Effector memory CD8-positive, alpha-beta T cell (primary cell): ENCODE measurements around the gene DUSP10.
A peak's percentile ranks its signal among the peaks of the same experiment; 100 is the strongest.

Source experiments
- ATAC-seq: fragments of 150-1000 bp; cut with Tn5 transposase; replicated peaks from 2 replicates; pipeline ENCODE4 v1.10.0; 2021; ENCODE audit warnings: mild to moderate bottlenecking, moderate library complexity
- DNase-seq, 3 experiments: peaks; one replicate each; pipeline ENCODE4 v3.0.0; 2021
- H3K27ac Mint-ChIP-seq, 2 donors: one replicate each; pipeline ENCODE4 v1.8.0; 2022; ENCODE audit warnings: mild to moderate bottlenecking in 2 of 2, mixed read lengths in 2 of 2, moderate library complexity in 2 of 2
- H3K27me3 Mint-ChIP-seq, 2 donors: one replicate each; pipeline ENCODE4 v1.8.0; 2022; ENCODE audit warnings: mixed read lengths in 2 of 2
- H3K36me3 Mint-ChIP-seq: one replicate; pipeline ENCODE4 v1.8.0; 2022; ENCODE audit warnings: mild to moderate bottlenecking, moderate library complexity, mixed read lengths; ENCODE audit not compliant: insufficient read depth
- H3K4me1 Mint-ChIP-seq, 2 donors: one replicate each; pipeline ENCODE4 v1.8.0; 2022; ENCODE audit warnings: low read depth in 2 of 2, mixed read lengths in 2 of 2
- H3K4me3 Mint-ChIP-seq, 2 donors: one replicate each; pipeline ENCODE4 v1.8.0; 2022; ENCODE audit warnings: mild to moderate bottlenecking in 2 of 2, mixed read lengths in 2 of 2, moderate library complexity in 2 of 2
- H3K9me3 Mint-ChIP-seq, 2 donors: one replicate each; pipeline ENCODE4 v1.8.0; 2022; ENCODE audit warnings: mixed read lengths in 2 of 2

The DUSP10 gene

DNA sequence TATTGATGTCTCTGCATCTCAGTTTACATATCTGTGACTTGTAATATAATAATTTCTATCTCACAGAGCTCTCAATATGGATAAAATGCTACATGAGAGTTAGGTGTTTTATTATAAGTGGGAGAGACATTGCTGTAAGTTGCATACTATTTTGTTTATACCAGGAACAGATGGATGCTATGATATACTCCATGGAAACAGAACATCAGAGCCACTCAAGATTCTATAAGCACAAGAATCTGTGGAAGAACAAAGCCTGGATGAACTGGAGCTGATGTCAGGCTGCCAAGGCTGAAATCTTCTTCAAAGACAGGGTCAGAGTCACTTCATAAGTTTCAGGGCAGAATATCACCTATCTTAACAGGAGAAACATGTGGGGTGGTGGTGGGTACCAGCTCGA lies 30.2 kb downstream of the DUSP10 start:
- H3K27ac Mint-ChIP-seq: peak overlapping the region; percentile 95 to 97
- peaks cover 69% of the 10 kb centered on the region for H3K36me3 Mint-ChIP-seq
- DNase-seq (no peak), ATAC-seq (no peak)
- H3K27me3 Mint-ChIP-seq: no peaks in the 10 kb centered on the region
- H3K9me3 Mint-ChIP-seq: no peaks in the 10 kb centered on the region
- peaks cover 64 to 75% of the 10 kb centered on the region in 2 donors for H3K4me1 Mint-ChIP-seq
- H3K4me3 Mint-ChIP-seq: peak overlapping the region; percentile 37 to 74

DNA sequence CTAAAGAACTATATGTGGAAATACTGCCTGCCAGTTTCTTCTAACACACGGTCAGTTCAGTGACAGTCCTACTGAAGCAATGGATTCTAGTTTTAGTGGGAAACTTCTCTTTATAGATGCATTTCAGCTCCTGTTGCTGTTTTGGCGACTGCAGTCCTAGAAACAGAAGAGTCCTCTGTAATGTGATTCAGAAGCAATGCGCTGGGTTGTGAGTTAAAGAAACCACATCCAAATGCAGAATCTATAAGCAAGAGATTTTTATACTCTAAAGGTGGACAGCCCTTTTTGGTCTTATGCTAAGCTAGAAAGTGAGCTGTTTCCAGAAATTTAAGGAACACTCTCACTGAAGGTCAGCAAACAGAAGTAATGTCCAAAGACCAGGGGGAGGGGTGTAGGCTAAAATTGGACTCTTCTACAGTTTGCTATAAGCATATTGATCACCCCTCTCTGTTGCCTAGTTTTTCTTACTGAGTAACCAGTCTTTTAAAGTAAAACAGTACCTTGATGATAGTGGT lies 30.8 kb downstream of the DUSP10 start:
- peak overlapping the region in 1 of 2 donors; percentile 37 for H3K4me3 Mint-ChIP-seq
- H3K27ac Mint-ChIP-seq: peak overlapping the region; percentile 95 to 97
- H3K9me3 Mint-ChIP-seq: no peaks in the 10 kb centered on the region
- DNase-seq: no peak
- H3K36me3 Mint-ChIP-seq: peaks cover 67% of the 10 kb centered on the region
- H3K27me3 Mint-ChIP-seq: no peaks in the 10 kb centered on the region
- H3K4me1 Mint-ChIP-seq: peaks cover 61 to 71% of the 10 kb centered on the region in 2 donors
- ATAC-seq: no peak

DNA sequence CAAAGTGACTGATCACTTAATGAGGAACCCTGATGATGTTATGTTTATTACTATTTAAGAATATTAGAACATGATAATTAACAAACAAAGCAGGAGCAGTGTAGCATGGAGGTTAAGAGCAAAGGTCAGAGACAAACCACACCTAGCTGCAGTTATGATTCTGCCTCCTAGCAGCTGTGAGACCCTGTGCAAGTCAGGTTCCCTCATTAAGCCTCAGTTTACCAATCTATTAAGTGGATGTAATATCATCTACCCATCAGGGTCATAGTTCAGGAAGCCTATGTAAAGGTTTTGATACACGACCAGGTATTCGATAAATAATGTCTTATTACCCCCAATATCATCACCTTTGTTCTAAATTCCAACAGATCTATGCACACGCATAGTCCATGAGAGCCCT lies 32.0 kb downstream of the DUSP10 start:
- DNase-seq: no peak
- peaks cover 74% of the 10 kb centered on the region for H3K36me3 Mint-ChIP-seq
- H3K27me3 Mint-ChIP-seq: no peaks in the 10 kb centered on the region
- peaks cover 56 to 63% of the 10 kb centered on the region in 2 donors for H3K4me1 Mint-ChIP-seq
- no peak for ATAC-seq
- peak overlapping the region; percentile 95 to 97 for H3K27ac Mint-ChIP-seq
- H3K9me3 Mint-ChIP-seq: no peaks in the 10 kb centered on the region
- H3K4me3 Mint-ChIP-seq: no peak overlapping the region

GRCh38 chr1:221708987-221709386 lies 32.9 kb downstream of the DUSP10 start:
- H3K4me1 Mint-ChIP-seq: peaks cover 47 to 55% of the 10 kb centered on the region in 2 donors
- H3K4me3 Mint-ChIP-seq: peak overlapping the region; percentile 14 to 49
- H3K27me3 Mint-ChIP-seq: no peaks in the 10 kb centered on the region
- ATAC-seq (peak; percentile 57), DNase-seq (peak; percentile 47 to 66 (median 62))
- no peaks in the 10 kb centered on the region for H3K9me3 Mint-ChIP-seq
- peak overlapping the region; percentile 95 to 97 for H3K27ac Mint-ChIP-seq
- H3K36me3 Mint-ChIP-seq: peaks cover 74% of the 10 kb centered on the region

GRCh38 chr1:221708076-221708571 lies 33.8 kb downstream of the DUSP10 start:
- ATAC-seq: peak; percentile 61
- H3K9me3 Mint-ChIP-seq: no peaks in the 10 kb centered on the region
- H3K27me3 Mint-ChIP-seq: no peaks in the 10 kb centered on the region
- peak; percentile 38 to 60 (median 59) for DNase-seq
- H3K36me3 Mint-ChIP-seq: peaks cover 67% of the 10 kb centered on the region
- peak overlapping the region; percentile 14 to 49 for H3K4me3 Mint-ChIP-seq
- peaks cover 45 to 51% of the 10 kb centered on the region in 2 donors for H3K4me1 Mint-ChIP-seq
- H3K27ac Mint-ChIP-seq: peak overlapping the region; percentile 95 to 97

GRCh38 chr1:221706876-221707582 lies 34.9 kb downstream of the DUSP10 start:
- no peak overlapping the region for H3K27ac Mint-ChIP-seq
- ATAC-seq (no peak), DNase-seq (no peak)
- no peak overlapping the region for H3K4me3 Mint-ChIP-seq
- H3K27me3 Mint-ChIP-seq: no peaks in the 10 kb centered on the region
- peaks cover 36 to 41% of the 10 kb centered on the region in 2 donors for H3K4me1 Mint-ChIP-seq
- H3K36me3 Mint-ChIP-seq: peaks cover 66% of the 10 kb centered on the region
- no peaks in the 10 kb centered on the region for H3K9me3 Mint-ChIP-seq

DNA sequence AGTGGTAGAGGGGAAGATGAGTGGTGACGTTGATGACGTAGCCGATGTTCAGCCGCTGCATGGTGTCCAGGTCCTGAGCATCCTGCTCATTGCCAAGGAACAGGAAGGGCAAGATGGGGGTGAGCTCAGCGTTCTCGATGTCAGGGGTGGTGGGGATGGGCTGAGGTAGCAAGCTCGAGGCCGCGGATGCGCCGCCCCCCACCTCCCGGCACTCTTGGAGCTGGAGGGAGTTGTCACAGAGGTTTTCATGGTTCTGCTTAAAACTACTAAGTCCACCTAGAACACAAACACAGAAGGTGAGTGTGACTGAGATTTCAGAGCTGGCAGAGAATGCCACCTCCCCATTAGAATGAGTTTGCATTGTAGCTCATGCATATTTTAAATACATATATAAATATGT lies 35.7 kb downstream of the DUSP10 start:
- H3K4me1 Mint-ChIP-seq: peaks cover 29 to 33% of the 10 kb centered on the region in 2 donors
- no peak for DNase-seq
- H3K27me3 Mint-ChIP-seq: no peaks in the 10 kb centered on the region
- no peak overlapping the region for H3K4me3 Mint-ChIP-seq
- peaks cover 69% of the 10 kb centered on the region for H3K36me3 Mint-ChIP-seq
- ATAC-seq: no peak
- H3K27ac Mint-ChIP-seq: peak overlapping the region; percentile 16 to 71
- H3K9me3 Mint-ChIP-seq: no peaks in the 10 kb centered on the region

GRCh38 chr1:221704306-221704705 lies 37.6 kb downstream of the DUSP10 start:
- no peak overlapping the region for H3K4me3 Mint-ChIP-seq
- H3K9me3 Mint-ChIP-seq: no peaks in the 10 kb centered on the region
- DNase-seq (no peak), ATAC-seq (no peak)
- H3K4me1 Mint-ChIP-seq: peaks cover 23 to 26% of the 10 kb centered on the region in 2 donors
- no peaks in the 10 kb centered on the region for H3K27me3 Mint-ChIP-seq
- H3K27ac Mint-ChIP-seq: no peak overlapping the region
- peaks cover 65% of the 10 kb centered on the region for H3K36me3 Mint-ChIP-seq

DNA sequence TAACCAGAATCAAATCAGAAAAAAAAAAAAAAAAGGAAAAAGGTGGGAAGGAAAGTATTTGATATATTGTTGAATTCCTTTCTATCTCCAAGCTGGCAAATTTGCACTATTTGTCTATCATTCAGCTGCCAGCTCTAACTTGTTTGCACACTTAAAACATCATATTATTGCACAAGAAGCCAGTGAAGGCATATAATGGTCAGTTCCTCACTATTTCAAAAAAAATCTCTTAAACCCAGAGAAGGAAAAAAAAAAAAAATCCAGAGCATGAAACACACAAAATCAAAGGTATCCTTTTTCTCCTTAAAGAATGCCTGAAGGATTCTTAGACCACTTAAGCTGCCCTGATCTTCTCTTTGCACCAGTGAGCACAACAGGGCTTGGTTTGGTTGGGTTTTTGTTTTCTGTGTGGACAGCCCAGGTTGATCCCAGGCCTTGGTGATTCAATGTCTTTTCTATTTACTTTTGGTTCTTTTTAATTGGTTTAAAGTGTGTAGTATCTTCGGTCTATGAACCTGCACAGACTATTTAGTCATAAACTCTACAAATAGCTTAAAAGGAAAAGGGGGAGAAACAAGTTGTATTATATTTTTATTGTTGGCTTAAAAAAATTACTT lies 40.2 kb downstream of the DUSP10 start:
- DNase-seq (no peak), ATAC-seq (no peak)
- Mint-ChIP-seq H3K9me3 (no peaks in the 10 kb centered on the region), H3K4me1 (peaks cover 16 to 18% of the 10 kb centered on the region in 2 donors), H3K36me3 (peaks cover 48% of the 10 kb centered on the region), H3K4me3 (no peak overlapping the region), H3K27ac (no peak overlapping the region), H3K27me3 (no peaks in the 10 kb centered on the region)

- ATAC-seq (no peak), DNase-seq (no peak)
- H3K36me3 Mint-ChIP-seq: peaks cover 45% of the 10 kb centered on the region
- H3K4me3 Mint-ChIP-seq: no peak overlapping the region
- peaks cover 15 to 16% of the 10 kb centered on the region in 2 donors for H3K4me1 Mint-ChIP-seq
- H3K27ac Mint-ChIP-seq: no peak overlapping the region
- no peaks in the 10 kb centered on the region for H3K27me3 Mint-ChIP-seq
- H3K9me3 Mint-ChIP-seq: no peaks in the 10 kb centered on the region
Measured at GRCh38 chr1:221700948-221701347, 40.9 kb downstream of the DUSP10 start.

DNA sequence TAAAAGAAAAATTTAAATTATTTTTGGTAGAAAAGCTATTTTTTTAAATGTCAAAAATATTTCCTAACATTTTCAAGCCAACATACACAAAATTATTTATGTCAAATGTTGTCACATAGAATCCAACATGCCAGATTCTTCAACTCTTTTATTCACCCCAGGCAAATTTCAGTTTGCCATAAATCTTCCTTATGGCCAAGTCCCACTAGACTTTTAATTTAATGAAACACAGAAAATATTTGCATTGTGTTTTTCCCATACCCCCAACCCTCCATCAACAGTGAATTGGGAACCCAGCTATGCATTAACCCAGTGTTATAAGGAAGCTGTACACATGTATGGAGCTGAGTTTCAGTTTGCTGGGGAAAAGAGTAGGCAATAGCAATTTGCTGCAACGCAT lies 41.4 kb downstream of the DUSP10 start:
- no peak overlapping the region for H3K4me3 Mint-ChIP-seq
- peaks cover 11 to 12% of the 10 kb centered on the region in 2 donors for H3K4me1 Mint-ChIP-seq
- DNase-seq (no peak), ATAC-seq (no peak)
- H3K27ac Mint-ChIP-seq: no peak overlapping the region
- H3K27me3 Mint-ChIP-seq: no peaks in the 10 kb centered on the region
- H3K36me3 Mint-ChIP-seq: peaks cover 41% of the 10 kb centered on the region
- H3K9me3 Mint-ChIP-seq: no peaks in the 10 kb centered on the region

GRCh38 chr1:221699978-221700519 lies 41.8 kb downstream of the DUSP10 start:
- DNase-seq (no peak), ATAC-seq (no peak)
- peaks cover 36% of the 10 kb centered on the region for H3K36me3 Mint-ChIP-seq
- no peaks in the 10 kb centered on the region for H3K9me3 Mint-ChIP-seq
- H3K4me3 Mint-ChIP-seq: peak overlapping the region in 1 of 2 donors; percentile 29
- H3K4me1 Mint-ChIP-seq: peaks cover 11% of the 10 kb centered on the region in 2 donors
- peak overlapping the region in 1 of 2 donors; percentile 80 for H3K27ac Mint-ChIP-seq
- no peaks in the 10 kb centered on the region for H3K27me3 Mint-ChIP-seq

GRCh38 chr1:221699577-221699976 lies 42.3 kb downstream of the DUSP10 start:
- peak overlapping the region in 1 of 2 donors; percentile 80 for H3K27ac Mint-ChIP-seq
- H3K9me3 Mint-ChIP-seq: no peaks in the 10 kb centered on the region

More at GRCh38 chr1:221699577-221699976, 42.3 kb downstream of the DUSP10 start:
- H3K27me3 Mint-ChIP-seq: no peaks in the 10 kb centered on the region
- H3K4me1 Mint-ChIP-seq: peaks cover 11% of the 10 kb centered on the region in 2 donors
- DNase-seq: no peak
- peaks cover 31% of the 10 kb centered on the region for H3K36me3 Mint-ChIP-seq
- peak overlapping the region in 1 of 2 donors; percentile 29 for H3K4me3 Mint-ChIP-seq
- ATAC-seq: no peak
